Stimulated activated CD4-positive, alpha-beta T cell treated with anti-CD3 and anti-CD28 coated beads, Interleukin-1b, Interleukin-23, amount 100 ng/mL, for 48 hours (primary cell): Measurements from ENCODE around the gene DPP8.

Experiments
- DNase-seq: peaks from one replicate; pipeline ENCODE4 v3.0.0-alpha.2; 2020

Gene DPP8

GRCh38 chr15:65423150-65423975 is 94.1 kb downstream of the DPP8 start:
- no peak for DNase-seq

DNA sequence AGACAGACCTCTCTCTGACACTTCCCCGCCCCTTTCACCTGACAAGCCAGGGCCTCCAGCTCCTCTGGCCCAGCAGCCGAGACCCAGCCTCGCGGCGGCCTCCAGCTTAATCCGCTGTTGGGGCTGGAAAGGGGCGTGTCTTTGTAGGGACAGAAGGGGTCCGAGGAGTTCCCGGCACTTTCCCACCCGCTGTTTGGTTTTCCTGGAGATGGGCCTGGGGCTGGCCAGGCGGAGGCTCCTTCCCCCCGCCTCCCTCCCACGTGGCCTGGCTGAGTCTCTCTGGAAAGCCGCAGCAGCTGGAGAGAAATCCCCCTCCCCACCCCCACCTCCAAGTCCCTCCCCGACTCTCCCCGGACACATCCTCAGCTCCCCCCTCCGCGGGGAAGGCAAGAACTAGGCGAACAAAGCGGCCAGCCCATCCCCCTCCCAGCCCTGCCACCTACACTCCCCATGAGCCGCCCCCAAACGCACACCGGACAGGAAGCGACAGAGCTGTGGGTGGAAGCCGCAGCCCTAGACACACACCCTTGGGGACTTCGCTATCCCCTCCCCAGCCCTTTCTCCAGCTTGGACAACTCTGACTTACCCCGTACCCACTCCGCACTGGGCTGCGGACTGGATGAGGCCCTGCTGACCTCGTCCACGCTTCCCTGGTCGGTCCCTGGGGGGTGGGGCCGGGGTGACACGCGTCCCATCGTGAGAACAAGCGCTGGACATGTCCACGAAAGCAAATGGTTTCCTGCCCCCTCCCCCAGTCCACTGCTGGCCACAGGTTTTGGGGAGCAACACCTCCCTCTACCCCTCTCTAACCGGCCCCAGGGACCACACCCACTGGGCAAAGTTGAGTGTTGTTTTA is 95.9 kb downstream of the DPP8 start:
- no peak for DNase-seq

GRCh38 chr15:65420975-65421359 is 96.5 kb downstream of the DPP8 start:
- DNase-seq: no peak

- no peak for DNase-seq
These were observed 98.9 kb downstream of the DPP8 start for GRCh38 chr15:65418596-65418995.

DNA sequence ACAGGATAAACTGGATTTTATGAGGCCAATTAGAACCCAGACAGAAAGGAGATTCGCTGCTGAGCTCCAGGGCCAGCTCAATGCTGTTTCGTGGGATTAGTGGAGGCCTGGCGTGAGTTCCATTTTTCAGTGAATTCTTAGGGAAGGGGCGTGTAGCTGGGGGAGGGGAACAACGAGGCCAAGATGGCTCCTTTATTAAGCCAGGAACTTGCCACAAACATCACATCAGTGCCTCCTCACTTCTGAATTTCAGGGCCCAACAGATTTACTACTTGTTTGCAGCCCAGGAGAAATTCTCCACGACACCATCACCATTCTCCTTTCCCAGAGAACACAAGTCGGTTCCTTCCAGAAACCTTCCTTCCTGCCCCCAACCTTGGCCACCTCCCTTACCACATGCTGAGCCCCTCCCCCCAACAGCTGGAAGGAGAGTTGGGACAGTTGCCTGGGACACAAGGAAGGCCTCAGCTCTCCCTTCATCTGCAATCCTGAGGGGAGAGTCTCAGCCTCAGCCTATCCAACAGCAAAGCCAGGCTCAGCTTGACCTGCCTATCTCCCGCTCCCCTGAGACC is 100.6 kb downstream of the DPP8 start:
- DNase-seq: no peak

DNA sequence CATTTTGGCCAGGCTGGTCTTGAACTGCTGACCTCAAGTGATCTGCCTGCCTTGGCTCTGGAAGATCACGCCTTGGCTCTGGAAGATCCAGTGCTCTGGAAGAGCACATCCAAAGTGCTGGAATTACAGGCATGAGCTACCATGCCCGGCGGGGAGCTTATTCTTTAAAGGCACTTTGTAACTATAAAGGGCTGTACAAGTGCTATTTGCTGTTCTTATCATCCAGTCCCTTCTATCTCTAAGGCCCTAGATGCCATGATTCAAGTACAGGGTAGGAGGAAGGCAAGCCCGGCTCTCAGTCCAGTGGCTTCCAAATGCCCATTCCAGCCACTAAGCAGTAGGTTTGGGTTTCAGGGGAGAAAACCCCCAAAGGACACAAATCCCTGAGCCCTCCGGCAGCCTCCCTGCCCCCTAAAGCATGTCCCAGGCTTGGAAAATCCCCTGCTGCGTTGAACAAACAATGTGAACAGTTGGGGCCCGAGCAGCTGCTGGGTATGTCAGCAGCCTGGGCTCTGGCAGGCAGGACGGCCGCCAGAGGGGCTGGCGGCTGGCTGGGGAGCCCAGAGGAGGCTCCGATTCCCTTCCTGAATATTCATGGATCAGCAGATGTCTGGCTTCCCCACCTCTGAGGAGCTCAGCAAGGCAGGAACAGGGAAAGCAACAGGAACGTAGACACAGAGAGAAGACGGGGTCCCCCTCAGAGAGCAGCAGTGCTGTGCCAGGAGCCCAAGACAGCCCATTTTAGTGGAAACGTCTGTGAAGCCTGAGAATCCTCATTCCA is 102.5 kb downstream of the DPP8 start:
- no peak for DNase-seq

DNA sequence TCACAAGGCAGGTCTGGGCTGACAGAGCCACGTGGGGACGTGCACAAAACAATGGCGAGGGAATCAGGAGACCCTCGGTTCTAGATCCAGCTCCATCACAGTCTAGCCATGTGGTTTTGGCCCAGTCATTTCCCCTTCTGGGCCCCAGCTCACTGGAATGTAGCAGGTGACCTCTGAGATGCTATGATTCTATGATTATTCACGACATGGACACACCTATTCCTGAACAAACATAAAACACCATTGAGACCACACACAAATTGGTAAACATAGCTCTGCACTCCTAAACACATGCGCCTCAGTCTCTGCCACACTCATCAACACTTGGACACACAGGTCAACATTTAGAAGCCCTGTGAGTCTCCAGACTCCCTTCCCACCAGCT is 103.7 kb downstream of the DPP8 start:
- no peak for DNase-seq

GRCh38 chr15:65413051-65413759 is 104.3 kb downstream of the DPP8 start:
- DNase-seq: no peak

DNA sequence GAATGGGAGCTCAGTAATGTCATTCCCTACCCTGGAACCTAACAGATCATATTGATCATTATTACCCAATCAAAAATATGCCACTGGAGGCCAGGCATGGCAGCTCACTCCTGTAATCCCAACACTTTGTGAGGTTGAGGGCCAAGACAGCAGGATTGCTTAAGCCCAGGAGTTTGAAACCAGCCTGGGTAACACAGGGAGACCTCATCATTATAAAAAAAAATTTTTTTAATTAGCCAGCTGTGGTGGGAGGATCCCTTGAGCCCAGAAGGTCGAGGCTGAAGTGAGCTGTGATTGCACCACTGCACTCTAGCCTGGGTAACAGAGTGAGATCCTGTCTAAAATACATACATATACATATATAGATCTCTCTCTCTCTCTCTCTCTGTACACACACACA is 104.9 kb downstream of the DPP8 start:
- no peak for DNase-seq

DNA sequence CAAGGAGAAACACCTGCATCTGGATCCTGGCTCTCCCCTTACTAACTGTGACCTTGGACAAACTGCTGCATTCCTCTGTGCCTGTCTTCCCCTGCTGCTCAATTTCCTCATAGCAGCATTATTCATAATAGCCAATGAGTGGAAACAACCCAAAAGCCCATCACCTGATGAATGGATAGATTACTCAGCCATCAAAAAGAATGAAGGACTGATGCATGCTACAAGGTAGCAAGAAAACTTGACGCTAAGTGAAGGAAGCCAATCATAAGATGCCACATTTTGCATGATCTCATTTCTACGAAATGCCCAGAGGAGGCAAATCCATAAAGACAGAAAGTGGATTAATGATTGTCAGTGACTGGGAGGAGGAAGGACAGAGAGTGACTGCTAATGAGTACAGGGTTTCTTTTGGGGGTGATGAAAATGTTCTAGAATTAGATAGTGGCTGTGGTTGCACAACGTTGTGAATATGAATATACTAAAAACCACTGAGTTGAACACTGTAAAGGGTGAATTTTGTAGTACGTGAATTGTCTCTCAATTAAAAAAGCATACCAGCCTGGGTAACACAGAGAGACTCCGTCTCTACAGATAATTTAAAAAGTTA is 105.9 kb downstream of the DPP8 start:
- DNase-seq: no peak

DNA sequence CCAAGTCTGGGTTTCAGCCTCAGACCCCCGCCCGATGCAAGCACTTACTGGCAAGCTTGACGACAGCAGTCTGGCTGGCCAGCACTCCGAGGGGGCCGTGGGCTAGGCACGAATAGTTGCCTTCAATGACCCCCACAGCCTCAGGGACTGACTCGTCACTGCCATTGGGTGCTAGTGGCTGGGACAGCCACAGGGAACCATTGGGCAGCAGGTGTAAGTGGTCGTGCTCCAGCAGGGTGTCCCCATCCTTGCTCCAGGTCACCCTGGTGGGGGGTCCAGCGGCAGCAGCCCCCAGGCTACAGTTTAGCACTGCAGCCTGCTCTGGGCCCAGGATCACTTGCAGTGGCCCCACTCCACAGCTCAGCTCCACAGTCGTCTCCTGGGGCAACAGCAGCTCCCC is 106.5 kb downstream of the DPP8 start:
- no peak for DNase-seq

- DNase-seq: no peak
These were observed 107.5 kb downstream of the DPP8 start for GRCh38 chr15:65410036-65410435.

GRCh38 chr15:65409036-65409631 is 108.4 kb downstream of the DPP8 start:
- DNase-seq: no peak

DNA sequence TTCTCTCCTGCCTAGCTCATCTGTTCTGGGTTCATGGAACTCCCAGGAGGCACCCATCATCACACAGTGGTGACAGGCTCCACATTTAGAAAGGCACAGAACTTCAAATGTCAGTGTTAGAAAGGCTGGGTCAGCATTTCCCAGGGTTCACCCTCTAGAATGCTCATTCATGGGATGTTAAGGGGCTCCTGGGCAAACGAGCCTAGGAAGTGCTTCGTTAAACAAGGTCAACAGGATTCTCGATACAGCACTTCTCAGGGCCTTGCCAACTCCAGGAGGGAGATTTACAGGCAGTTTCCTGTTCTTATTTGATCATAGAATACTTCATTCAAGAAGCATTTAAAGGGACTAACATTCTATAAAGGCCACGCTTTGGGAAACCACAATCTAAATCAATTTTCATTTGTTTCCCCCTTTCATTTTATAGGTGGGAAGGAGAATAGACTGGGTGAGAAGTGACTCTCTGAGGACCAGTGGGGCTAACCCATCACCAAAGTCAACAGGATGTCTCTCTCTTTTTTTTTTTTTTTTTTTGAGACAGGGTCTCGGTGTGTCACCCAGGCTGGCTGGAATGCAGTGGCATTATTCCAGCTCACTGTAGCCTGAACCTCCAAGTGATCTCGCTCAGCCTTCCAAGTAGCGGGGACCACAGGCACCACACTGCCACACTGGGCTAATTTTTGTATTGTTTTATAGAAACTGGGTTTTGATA is 109.0 kb downstream of the DPP8 start:
- DNase-seq: no peak

DNA sequence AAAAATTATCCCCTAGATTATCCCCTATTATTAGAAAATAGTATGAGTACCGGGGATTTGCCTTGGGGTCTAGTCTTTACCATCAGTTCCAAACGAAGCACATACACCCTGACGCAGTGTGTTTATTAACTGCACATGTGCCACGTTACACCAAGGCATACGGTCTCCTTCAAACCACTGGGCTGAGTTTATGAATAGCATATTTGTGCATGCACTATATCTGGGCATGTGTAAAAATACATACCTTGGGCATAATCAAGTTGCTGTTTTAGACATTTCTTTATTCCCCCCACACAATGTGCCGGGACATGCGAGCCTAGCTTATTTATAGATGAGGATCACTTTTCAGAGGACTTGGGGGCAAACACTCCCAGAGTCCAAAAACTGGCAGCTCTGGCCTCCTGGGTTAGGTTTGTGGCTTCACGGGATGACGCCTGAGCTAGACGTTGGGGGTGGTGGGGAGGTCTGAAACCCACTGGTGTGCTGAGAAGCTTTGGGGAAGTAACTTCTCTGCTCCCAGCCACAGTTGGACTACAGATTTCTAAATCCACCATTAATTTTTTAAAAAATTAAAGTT is 111.0 kb downstream of the DPP8 start:
- no peak for DNase-seq

DNA sequence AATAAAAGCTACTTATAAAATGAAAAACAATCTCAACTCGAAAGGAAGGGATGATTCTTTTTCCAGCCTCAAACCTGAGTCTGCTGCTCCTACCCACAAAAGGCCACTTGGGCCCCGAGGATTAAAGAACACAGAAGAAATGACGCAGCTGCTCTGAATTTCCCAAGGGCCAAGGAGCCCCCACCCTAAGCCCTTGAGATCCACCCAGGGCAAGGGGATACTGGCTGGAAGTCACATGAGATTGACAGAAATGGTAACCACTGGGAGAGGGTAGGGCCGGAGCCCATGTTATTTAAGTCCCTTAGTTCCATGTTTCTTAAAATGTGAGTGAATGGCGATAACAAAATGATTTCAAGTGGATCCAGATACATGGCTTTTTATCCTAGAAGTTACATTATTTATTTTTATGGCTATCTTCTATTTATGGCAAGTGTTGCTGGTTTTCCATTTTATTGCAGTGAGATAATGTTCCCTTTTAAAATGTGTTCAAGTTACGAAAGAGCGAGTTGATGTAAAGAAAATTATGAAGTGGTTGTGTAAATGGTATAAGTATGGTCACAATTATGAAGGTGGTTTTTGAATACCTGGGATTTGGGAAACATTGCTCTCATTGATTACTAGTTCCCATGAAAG is 111.6 kb downstream of the DPP8 start:
- DNase-seq: no peak

DNA sequence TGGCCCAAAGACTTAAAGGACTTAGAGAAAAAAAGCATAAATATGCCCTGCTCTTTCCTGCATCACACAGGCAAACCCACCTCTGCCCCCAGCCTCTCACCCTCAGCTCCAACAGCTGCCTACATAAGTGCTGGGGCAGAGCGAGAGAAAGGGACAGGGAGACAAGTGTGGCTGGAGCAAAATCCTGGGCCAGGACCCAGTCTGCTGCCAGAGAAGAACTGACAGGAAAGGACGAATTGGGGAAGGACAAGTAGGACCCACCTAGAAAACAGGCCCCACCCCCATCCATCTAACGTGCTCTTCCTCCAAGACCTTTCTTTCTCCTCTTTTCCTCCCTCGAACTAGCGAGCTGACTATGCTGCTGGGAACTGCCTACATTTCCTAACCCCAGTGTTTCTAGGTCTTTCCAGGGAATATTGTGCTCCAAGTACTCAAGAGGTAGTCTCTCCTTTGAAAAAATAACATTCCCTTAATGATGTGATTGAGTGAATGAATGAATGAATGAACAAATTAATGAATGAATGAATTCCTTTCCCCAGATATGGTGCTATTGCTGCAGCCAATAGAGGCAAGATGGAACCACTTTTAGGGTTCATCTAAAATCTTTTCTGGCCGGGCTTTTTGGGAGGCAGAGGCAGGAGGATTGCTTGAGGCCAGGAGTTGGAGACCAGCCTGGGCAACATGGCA is 113.2 kb downstream of the DPP8 start:
- DNase-seq: no peak

DNA sequence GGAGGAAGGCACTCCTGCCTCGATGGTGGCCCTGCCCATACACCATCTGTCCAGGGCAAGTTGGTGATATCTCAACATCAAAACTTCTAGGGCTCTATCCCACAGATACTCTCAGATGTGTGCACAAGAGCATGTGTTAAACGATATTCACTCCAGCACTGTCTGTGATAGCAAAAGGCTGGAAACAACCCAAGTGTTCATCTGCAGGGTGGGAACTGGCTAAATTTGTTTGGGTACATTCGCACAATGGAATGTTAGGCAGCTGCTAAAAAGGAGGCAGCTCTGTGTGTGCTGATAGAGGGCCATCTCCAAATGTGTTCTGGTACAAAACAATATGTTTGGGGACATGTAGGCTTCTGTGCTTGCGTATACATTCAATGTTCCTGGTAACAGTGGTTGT is 114.5 kb downstream of the DPP8 start:
- DNase-seq: no peak

DNA sequence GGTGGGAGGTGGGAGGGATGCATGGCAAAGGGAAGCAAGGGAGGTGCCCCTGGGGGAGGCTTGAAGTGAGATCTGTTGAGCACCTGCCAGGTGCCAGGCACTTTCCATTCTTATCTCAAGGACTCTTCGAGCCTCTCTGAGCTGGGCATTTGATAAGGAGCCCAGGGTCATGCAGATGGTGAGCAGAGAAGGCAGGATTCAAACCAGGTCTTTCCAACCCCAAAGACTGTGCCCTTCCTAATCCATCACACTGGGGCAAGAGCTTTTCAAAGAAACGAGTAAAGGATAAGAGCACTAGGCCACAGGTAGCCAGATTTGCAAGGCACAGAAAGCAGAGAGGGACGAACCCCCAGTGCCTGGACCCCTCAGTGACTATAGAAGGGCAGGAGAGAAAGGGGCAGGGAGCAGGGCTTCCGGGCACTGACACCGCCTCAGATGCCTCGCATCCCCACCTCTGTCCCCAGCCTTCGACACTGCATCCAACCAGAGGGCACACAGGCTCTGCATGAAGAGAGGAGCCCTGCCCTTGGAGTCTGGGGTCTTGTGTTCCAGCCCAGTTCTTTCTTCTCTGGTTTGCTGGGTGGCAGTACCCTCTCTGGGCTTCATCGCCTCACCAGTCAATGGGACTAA is 115.8 kb downstream of the DPP8 start:
- no peak for DNase-seq
